PC-3 (cell line): ENCODE data around the gene AGER.

Experiments
- EZH2 ChIP-seq: fragments of 300-600 bp; sonication (generic); IDR thresholded peaks from one replicate; pipeline ENCODE4 v1.6.1; 2017; ENCODE audit warnings: antibody characterized with exemption, mild to moderate bottlenecking, low read length; ENCODE audit not compliant: unreplicated experiment
- EZH2phosphoT487 ChIP-seq: fragments of 300-600 bp; sonication (generic); IDR thresholded peaks from 2 replicates; pipeline ENCODE4 v1.6.1; 2018; ENCODE audit warnings: mild to moderate bottlenecking, antibody characterized with exemption, low read length, borderline replicate concordance
- TF ChIP-seq, protein P1 (sequence below): fragments of 300-600 bp; sonication (generic); conservative IDR thresholded peaks from 2 replicates; pipeline ENCODE4 v1.5.1; 2017; ENCODE audit warnings: antibody characterized with exemption, low read depth, mild to moderate bottlenecking, low read length

DNA sequence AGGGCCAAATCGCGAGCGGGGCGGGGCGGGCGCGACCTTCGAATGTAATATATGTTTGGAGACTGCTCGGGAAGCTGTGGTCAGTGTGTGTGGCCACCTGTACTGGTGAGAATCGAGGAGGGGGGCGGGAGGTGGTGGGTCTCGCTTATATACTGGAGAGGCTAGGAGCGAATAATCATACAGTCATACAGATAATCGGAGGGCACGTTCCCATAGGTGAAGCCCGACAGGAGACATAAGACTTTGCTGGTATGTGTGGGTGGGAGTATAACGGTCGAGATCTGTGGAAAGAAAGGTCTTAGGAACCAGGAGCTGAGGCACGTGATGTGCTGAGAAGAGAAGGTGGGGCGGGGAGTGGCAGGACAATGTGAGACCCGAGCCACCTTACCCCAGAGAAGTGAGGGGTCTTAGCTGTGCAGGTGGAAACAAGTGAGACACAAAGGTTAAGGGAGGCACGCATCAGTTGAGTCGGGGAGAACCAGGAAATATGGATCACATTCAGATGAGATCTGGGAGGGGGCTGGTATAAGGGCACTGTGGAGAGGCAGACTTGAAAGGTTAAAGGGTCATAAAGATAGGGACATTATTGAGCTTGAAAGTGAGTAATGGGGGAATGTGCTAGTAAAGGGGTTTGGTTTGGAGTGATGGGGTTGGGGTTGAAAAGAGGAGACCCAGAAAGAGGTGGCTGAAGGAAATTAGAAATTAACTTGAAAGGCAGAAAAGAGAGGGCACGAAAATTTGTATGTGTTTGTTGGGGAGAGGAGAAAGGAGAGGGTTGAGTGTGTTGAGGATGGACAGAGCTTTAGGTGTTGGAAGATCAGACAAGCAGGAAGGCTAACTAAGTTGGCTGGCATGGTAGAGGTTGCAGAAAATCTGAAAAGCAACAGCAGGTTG lies 5.3 kb downstream of the AGER start:
- TF ChIP-seq EZH2phosphoT487 (no peak), EZH2 (no peak)
- TF ChIP-seq, protein P1, sequence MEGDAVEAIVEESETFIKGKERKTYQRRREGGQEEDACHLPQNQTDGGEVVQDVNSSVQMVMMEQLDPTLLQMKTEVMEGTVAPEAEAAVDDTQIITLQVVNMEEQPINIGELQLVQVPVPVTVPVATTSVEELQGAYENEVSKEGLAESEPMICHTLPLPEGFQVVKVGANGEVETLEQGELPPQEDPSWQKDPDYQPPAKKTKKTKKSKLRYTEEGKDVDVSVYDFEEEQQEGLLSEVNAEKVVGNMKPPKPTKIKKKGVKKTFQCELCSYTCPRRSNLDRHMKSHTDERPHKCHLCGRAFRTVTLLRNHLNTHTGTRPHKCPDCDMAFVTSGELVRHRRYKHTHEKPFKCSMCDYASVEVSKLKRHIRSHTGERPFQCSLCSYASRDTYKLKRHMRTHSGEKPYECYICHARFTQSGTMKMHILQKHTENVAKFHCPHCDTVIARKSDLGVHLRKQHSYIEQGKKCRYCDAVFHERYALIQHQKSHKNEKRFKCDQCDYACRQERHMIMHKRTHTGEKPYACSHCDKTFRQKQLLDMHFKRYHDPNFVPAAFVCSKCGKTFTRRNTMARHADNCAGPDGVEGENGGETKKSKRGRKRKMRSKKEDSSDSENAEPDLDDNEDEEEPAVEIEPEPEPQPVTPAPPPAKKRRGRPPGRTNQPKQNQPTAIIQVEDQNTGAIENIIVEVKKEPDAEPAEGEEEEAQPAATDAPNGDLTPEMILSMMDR = no peak
